ENCODE measurements around the gene RAB18.

RAB18 gene

GRCh38 chr10:27527666-27528295, 23.7 kb downstream of the RAB18 start:
- H3K4me3 Mint-ChIP-seq = no peak overlapping the region
- H3K27me3 Mint-ChIP-seq = no peaks in the 10 kb centered on the region
- H3K27ac Mint-ChIP-seq = peak overlapping the region; percentile 42
- H3K36me3 Mint-ChIP-seq = peaks cover 10% of the 10 kb centered on the region
- peaks cover 77% of the 10 kb centered on the region for H3K4me1 Mint-ChIP-seq (ENCODE audit: low read depth)
- H3K9me3 Mint-ChIP-seq (ENCODE audit: low read depth) = no peaks in the 10 kb centered on the region

GRCh38 chr10:27529010-27529783, 25.1 kb downstream of the RAB18 start:
- Mint-ChIP-seq H3K27ac (peak overlapping the region; percentile 84), H3K4me1 (ENCODE audit: low read depth) (peaks cover 68% of the 10 kb centered on the region), H3K27me3 (no peaks in the 10 kb centered on the region), H3K4me3 (no peak overlapping the region), H3K36me3 (peaks cover 9% of the 10 kb centered on the region), H3K9me3 (ENCODE audit: low read depth) (no peaks in the 10 kb centered on the region)

- Mint-ChIP-seq H3K4me1 (ENCODE audit: low read depth) (peaks cover 56% of the 10 kb centered on the region), H3K27me3 (no peaks in the 10 kb centered on the region), H3K36me3 (peaks cover 7% of the 10 kb centered on the region), H3K27ac (peak overlapping the region; percentile 61), H3K4me3 (no peak overlapping the region), H3K9me3 (ENCODE audit: low read depth) (no peaks in the 10 kb centered on the region)
Observed at GRCh38 chr10:27530477-27530876, 26.4 kb downstream of the RAB18 start.

- Mint-ChIP-seq H3K27me3 (no peaks in the 10 kb centered on the region), H3K4me1 (ENCODE audit: low read depth) (peaks cover 48% of the 10 kb centered on the region), H3K4me3 (peak overlapping the region; percentile 15), H3K27ac (peak overlapping the region; percentile 82), H3K9me3 (ENCODE audit: low read depth) (no peaks in the 10 kb centered on the region), H3K36me3 (peaks cover 7% of the 10 kb centered on the region)
Observed at GRCh38 chr10:27531336-27531847, 27.3 kb downstream of the RAB18 start.

DNA sequence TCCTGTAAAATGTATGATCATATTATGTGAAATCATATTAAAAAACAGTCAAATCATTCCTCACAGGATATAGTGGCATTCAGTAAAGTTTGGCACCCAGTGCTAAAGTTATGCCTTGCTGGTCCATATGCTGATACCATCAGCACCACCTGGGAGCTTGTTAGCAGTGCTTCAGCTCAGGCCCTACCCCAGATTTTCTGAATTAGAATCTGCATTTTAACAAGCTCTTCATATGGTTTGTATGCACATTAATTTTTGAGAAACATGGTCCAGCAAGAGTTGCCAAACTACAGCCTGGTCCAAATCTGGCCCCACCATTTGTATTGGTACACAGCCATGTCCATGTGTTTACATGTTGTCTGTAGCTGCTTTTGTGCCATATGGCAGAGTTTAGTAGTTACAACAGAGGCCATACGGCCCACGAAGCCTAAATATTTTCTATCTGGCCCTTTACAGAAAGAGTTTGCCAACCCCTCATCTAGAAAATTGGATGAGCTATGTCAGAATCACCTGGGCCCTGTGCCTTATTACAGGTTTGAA, 30.1 kb downstream of the RAB18 start:
- Mint-ChIP-seq H3K9me3 (ENCODE audit: low read depth) (no peaks in the 10 kb centered on the region), H3K36me3 (peaks cover 3% of the 10 kb centered on the region), H3K27ac (no peak overlapping the region), H3K4me1 (ENCODE audit: low read depth) (peaks cover 29% of the 10 kb centered on the region), H3K27me3 (no peaks in the 10 kb centered on the region), H3K4me3 (no peak overlapping the region)

GRCh38 chr10:27535317-27535716, 31.2 kb downstream of the RAB18 start:
- peaks cover 3% of the 10 kb centered on the region for H3K36me3 Mint-ChIP-seq
- H3K27ac Mint-ChIP-seq = no peak overlapping the region
- peaks cover 20% of the 10 kb centered on the region for H3K4me1 Mint-ChIP-seq (ENCODE audit: low read depth)
- H3K9me3 Mint-ChIP-seq (ENCODE audit: low read depth) = no peaks in the 10 kb centered on the region
- no peaks in the 10 kb centered on the region for H3K27me3 Mint-ChIP-seq
- no peak overlapping the region for H3K4me3 Mint-ChIP-seq

DNA sequence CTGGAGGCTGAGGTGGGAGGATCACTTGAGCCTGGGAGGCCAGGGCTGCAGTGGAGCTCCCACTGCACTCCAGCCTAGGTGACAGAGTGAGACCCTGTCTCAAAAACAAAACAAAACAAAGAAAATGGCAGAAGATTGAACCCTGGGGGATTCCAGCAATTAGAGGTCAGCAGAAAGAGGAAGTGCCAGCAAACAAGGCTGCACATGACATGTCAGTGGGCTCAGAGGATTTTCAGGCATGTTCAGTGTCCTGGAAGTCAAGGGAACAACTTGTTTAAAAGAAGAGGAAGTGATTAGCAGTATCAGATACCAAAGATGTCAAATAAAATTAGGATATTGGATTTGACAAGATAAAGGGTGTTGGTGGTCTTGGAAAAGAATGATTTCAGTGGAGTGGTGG, 32.3 kb downstream of the RAB18 start:
- no peaks in the 10 kb centered on the region for H3K27me3 Mint-ChIP-seq
- peaks cover 3% of the 10 kb centered on the region for H3K36me3 Mint-ChIP-seq
- no peak overlapping the region for H3K4me3 Mint-ChIP-seq
- H3K27ac Mint-ChIP-seq = no peak overlapping the region
- H3K4me1 Mint-ChIP-seq (ENCODE audit: low read depth) = peaks cover 21% of the 10 kb centered on the region
- H3K9me3 Mint-ChIP-seq (ENCODE audit: low read depth) = no peaks in the 10 kb centered on the region

GRCh38 chr10:27537166-27537565, 33.1 kb downstream of the RAB18 start:
- Mint-ChIP-seq H3K27me3 (no peaks in the 10 kb centered on the region), H3K9me3 (ENCODE audit: low read depth) (no peaks in the 10 kb centered on the region), H3K36me3 (peaks cover 3% of the 10 kb centered on the region), H3K4me1 (ENCODE audit: low read depth) (peaks cover 22% of the 10 kb centered on the region), H3K27ac (no peak overlapping the region), H3K4me3 (no peak overlapping the region)

- no peaks in the 10 kb centered on the region for H3K9me3 Mint-ChIP-seq (ENCODE audit: low read depth)
- H3K36me3 Mint-ChIP-seq = peaks cover 3% of the 10 kb centered on the region
- H3K4me3 Mint-ChIP-seq = no peak overlapping the region
- H3K4me1 Mint-ChIP-seq (ENCODE audit: low read depth) = peaks cover 27% of the 10 kb centered on the region
- peak overlapping the region; percentile 30 for H3K27ac Mint-ChIP-seq
- H3K27me3 Mint-ChIP-seq = no peaks in the 10 kb centered on the region
Observed at GRCh38 chr10:27537787-27538186, 33.7 kb downstream of the RAB18 start.

DNA sequence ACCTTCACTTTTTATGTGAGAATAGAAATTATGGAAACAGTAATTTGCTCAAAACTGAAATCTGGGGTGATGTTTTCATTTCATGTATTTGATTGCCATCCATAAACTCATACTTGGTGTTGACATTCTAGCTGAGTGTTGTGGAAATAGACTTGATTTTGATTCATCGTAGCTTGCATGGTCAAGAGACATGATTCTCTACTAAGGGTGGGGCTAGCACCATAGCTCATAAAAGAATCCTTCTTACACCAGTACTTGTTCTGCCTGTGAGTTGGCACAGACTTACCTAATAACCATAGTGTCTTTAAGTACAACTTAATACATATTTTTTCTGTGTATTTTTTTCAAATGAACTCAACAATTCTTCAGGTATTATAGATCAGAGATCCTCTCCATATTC, 36.6 kb downstream of the RAB18 start:
- H3K36me3 Mint-ChIP-seq = peaks cover 11% of the 10 kb centered on the region

DNA sequence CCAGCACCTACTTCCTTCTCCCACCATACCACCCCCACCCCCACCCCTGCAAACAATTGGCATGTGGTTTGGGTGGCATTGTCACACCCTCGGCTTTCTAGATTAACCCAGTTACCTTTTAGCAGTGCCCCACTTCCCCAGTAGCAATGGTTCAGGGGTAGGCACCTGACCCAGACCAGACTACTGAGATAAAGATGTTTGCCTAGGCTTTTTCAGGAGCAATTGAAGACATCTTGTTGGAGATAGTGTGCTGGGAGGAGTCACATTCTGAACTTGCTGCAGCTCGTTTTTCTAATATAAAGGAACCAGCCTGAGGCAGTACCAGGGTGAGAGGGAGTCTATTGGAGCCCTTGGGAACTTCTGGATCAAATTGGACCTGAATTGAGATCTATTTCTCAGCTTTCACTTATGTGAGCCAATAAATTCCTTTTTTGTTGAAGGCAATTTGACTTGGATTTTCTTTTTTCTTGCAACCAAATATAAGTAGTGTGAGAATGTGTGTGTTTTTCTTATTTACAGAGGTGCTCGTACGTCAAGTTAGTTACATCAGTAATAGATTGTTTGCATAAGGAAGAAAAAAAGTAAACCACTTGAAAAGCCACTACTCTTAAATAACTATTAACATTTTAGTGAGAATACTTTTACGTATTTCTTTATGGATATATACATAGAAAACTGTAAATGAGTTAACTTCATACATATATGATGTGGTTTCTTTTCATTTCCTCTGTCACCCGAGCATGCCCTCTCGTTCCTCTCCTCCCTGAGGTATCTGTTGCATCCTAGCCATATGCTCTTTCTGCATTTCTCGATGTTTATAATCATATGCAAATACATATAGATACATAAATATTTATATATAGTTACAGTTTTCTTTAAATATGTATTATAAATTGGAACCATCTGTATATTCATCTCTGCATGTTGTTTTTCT, 38.0 kb downstream of the RAB18 start:
- H3K4me1 Mint-ChIP-seq (ENCODE audit: low read depth) = peaks cover 34% of the 10 kb centered on the region
- H3K4me3 Mint-ChIP-seq = peak overlapping the region; percentile 44
- H3K9me3 Mint-ChIP-seq (ENCODE audit: low read depth) = no peaks in the 10 kb centered on the region
- peaks cover 13% of the 10 kb centered on the region for H3K36me3 Mint-ChIP-seq
- H3K27ac Mint-ChIP-seq = peak overlapping the region; percentile 67
- no peaks in the 10 kb centered on the region for H3K27me3 Mint-ChIP-seq

More for the DNA sequence above, 36.6 kb downstream of the RAB18 start:
- Mint-ChIP-seq H3K9me3 (ENCODE audit: low read depth) (no peaks in the 10 kb centered on the region), H3K4me3 (no peak overlapping the region), H3K27ac (no peak overlapping the region), H3K27me3 (no peaks in the 10 kb centered on the region), H3K4me1 (ENCODE audit: low read depth) (peaks cover 34% of the 10 kb centered on the region)

DNA sequence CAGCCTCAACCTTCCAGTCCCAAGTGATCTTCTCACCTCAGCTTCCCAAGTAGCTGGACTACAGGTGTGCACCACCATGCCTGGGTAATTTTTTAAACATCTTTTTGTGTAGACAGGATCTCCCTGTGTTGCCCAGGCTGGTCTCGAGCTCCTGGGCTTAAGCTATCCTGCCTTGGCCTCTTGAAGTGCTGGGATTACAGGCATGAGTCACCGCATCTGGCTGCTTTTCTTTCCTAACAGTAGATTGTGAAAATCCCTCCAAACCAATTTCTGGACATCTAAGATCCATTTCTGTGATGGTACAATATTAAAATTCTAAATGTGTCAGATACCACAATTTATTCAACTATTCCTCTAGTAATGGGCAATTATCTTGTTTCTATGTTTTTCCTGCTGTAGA, 38.7 kb downstream of the RAB18 start:
- H3K9me3 Mint-ChIP-seq (ENCODE audit: low read depth) = no peaks in the 10 kb centered on the region
- H3K4me1 Mint-ChIP-seq (ENCODE audit: low read depth) = peaks cover 34% of the 10 kb centered on the region
- H3K27me3 Mint-ChIP-seq = no peaks in the 10 kb centered on the region
- peaks cover 13% of the 10 kb centered on the region for H3K36me3 Mint-ChIP-seq
- peak overlapping the region; percentile 30 for H3K4me3 Mint-ChIP-seq
- H3K27ac Mint-ChIP-seq = no peak overlapping the region

- Mint-ChIP-seq H3K27me3 (no peaks in the 10 kb centered on the region), H3K4me1 (ENCODE audit: low read depth) (peaks cover 13% of the 10 kb centered on the region), H3K9me3 (ENCODE audit: low read depth) (peaks cover 4% of the 10 kb centered on the region), H3K4me3 (no peak overlapping the region), H3K27ac (no peak overlapping the region), H3K36me3 (peaks cover 13% of the 10 kb centered on the region)
Observed at GRCh38 chr10:27547047-27547446, 42.9 kb downstream of the RAB18 start.

DNA sequence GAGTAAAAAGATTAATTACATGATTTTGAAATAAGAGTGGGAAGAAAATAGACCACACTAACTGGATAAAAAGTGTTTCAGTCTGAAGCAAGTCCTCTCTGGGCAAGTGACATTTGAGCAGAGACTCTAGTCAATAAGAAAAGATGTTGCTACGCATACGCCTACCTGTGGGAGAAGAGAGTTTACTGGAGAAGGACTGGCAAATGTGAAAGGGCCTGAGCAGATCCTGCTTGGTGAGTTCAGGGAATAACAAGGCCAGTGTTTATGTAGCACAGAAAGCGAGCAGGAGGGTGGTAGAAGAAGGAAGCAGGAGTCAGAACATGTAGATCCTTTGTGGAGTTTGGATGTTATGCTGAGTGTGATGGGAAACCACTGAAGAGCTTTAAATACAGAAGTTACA, 43.4 kb downstream of the RAB18 start:
- no peaks in the 10 kb centered on the region for H3K27me3 Mint-ChIP-seq
- H3K36me3 Mint-ChIP-seq = peaks cover 13% of the 10 kb centered on the region
- H3K9me3 Mint-ChIP-seq (ENCODE audit: low read depth) = peaks cover 4% of the 10 kb centered on the region
- no peak overlapping the region for H3K27ac Mint-ChIP-seq
- H3K4me1 Mint-ChIP-seq (ENCODE audit: low read depth) = peaks cover 9% of the 10 kb centered on the region
- H3K4me3 Mint-ChIP-seq = no peak overlapping the region
